SU-DHL-6 (cell line): ENCODE results near the gene HJV.
"Not testable (repeated sequence)": the region's sequence is repeated elsewhere in the genome, so short reads cannot be mapped to it uniquely, and the experiment has no call there.

ENCODE experiments used
- CTCF ChIP-seq: fragments of 200-600 bp; sonication (generic); IDR thresholded peaks from one replicate; pipeline ENCODE4 v1.5.1; 2017; ENCODE audit warnings: antibody characterized with exemption, mild to moderate bottlenecking, low read length, moderate library complexity; ENCODE audit not compliant: insufficient read depth, poor library complexity, severe bottlenecking
- EZH2phosphoT487 ChIP-seq: fragments of 200-600 bp; sonication (generic), shearing (Covaris generic); conservative IDR thresholded peaks from 2 replicates; pipeline ENCODE4 v1.6.1; 2018; ENCODE audit warnings: mild to moderate bottlenecking, antibody characterized with exemption, low read length, moderate library complexity, mixed read lengths

DNA sequence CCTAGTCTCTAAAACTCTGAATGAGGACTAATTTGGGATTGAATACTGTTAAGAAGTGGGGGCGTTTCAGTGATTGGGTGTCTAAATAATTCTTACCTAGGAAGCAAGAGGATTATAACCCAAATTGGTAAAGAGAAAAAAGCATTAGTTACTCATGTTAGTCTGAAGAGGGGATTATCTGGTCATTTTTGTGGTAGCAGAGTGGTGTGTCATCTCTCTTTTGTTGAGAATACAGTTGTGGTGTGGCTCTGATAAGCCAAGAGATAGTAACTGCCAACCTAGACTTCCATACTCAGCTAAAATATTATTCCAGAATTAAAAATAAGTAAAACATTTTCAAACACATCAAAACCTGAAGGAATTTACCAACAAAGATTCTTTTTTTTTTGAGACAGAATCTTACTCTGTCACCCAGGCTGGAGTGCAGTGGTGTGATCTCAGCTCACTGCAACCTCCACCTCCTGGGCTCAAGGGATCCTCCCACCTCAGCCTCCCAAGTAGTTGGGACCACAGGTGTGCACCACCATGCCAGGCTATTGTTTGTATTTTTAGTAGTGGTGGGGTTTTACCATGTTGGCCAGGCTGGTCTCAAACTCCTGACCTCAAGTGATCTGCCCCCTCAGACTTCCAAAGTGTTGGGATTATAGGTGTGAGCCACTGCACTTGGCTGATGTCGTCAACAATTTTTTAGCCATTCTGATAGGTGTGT, 4.4 kb upstream of the HJV start:
- TF ChIP-seq CTCF, EZH2phosphoT487: not testable (repeated sequence)
